Measurements from ENCODE around the gene CRYM.
"Not testable (repeated sequence)": the region's sequence is repeated elsewhere in the genome, so short reads cannot be mapped to it uniquely, and the experiment has no call there.

CRYM gene

DNA sequence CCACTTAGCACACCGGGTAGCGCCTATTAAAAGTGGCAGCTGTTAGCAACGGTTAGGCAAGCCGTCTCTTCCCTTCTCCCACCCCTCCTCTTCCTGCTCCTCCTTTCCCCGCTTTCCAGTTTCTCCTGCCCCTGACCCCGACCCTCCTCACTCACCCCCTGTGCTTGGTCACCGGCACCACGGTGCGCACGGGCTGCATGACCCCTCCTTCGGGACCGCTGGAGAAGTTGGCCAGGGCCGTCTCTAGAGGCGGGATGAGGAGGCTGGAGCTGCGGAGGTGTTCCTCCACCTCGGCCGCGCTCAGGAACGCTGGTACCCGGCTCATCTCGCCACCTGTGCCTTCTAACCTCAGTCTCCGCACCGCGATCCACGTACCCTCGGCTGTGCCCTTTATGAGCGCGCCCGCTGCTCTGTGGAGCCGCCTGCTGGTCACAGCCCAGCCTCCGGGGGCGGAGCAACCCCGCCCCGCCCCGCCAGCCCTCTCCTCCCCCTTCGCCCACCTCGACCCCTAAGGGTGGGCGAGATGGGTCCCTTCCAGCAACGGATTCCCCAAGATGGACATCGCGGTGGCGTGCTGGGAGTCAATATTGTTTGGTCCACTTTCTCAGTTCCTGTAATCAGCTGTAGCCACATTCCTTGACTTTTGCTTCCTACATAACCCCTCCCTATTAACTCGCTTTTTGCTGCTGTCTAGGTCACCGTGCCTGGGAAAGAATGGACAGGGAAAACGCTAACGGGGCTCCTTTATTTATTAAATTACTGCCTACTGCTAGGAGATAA, at the start of gene CRYM:
CRYM (minus strand) TSS at position 364 of the 780 bp plus-strand sequence; CDS start at position 325, 39 bp downstream.
- DNase-seq: peak; percentile 89

- no peak for DNase-seq
Measured at GRCh38 chr16:21327046-21327445, 49.0 kb upstream of the CRYM start.

DNA sequence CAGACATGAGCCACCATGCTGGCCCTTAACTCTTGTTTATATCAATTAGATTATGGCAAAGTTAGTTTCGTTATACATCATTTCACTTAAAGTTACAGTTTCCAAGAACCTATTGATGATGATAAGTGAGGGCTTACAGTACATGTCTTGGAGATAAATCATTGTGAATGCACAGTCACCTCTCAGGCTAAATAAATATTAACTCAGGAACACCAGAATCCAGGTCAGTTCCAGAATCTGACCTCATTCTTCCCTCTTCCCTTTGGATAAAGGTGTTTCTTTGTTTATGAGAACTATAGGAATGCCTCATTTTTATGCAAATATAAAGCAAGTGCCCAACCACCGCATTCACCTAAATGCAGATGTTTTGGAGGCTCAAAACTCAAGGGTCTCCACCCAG, 48.4 kb upstream of the CRYM start:
- peak; percentile 20 for DNase-seq

- DNase-seq: no peak
Measured at GRCh38 chr16:21324267-21324666, 46.2 kb upstream of the CRYM start.

GRCh38 chr16:21322251-21322650, 44.2 kb upstream of the CRYM start:
- DNase-seq: not testable (repeated sequence)

GRCh38 chr16:21321736-21322135, 43.6 kb upstream of the CRYM start:
- no peak for DNase-seq

GRCh38 chr16:21314339-21314738, 36.2 kb upstream of the CRYM start:
- no peak for DNase-seq

DNA sequence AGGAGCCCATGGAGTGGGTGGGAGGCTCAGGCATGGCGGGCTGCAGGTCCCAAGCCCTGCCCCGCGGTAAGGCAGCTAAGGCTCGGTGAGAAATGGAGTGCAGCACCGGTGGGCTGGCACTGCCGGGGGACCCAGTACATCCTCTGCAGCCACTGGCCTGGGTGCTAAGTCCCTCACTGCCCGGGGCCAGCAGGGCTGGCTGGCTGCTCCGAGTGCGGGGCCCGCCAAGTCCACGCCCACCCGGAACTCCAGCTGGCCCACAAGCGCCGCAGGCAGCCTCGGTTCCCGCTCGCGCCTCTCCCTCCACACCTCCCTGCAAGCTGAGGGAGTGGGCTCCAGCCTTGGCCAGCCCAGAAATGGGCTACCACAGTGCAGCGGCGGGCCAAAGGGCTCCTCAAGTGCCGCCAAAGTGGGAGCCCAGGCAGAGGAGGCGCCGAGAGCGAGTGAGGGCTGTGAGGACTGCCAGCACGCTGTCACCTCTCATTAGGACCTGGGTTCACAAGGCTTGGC, 34.8 kb upstream of the CRYM start:
- not testable (repeated sequence) for DNase-seq

GRCh38 chr16:21312046-21312445, 34.0 kb upstream of the CRYM start:
- DNase-seq: not testable (repeated sequence)

DNA sequence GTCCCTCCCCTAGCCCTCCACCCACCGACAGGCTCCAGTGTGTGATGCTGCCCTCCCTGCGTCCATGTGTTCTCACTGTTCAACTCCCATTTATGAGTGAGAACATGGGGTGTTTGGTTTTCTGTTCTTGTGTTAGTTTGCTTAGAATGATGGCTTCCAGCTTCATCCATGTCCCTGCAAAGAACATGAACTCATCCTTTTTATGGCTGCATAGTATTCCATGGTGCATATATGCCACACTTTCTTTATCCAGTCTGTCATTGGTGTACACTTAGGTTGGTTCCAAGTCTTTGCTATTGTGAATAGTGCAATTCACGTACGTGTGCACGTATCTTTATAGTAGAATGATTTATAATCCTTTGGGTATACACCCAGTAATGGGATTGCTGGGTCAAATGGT, 28.6 kb upstream of the CRYM start:
- DNase-seq: not testable (repeated sequence)

GRCh38 chr16:21302898-21303528, 24.9 kb upstream of the CRYM start:
- peak; percentile 39 for DNase-seq

GRCh38 chr16:21302454-21302853, 24.4 kb upstream of the CRYM start:
- peak; percentile 50 for DNase-seq

GRCh38 chr16:21301895-21302291, 23.8 kb upstream of the CRYM start:
- DNase-seq: peak; percentile 54

- peak; percentile 93 for DNase-seq
Measured at GRCh38 chr16:21301168-21301894, 23.2 kb upstream of the CRYM start.

DNA sequence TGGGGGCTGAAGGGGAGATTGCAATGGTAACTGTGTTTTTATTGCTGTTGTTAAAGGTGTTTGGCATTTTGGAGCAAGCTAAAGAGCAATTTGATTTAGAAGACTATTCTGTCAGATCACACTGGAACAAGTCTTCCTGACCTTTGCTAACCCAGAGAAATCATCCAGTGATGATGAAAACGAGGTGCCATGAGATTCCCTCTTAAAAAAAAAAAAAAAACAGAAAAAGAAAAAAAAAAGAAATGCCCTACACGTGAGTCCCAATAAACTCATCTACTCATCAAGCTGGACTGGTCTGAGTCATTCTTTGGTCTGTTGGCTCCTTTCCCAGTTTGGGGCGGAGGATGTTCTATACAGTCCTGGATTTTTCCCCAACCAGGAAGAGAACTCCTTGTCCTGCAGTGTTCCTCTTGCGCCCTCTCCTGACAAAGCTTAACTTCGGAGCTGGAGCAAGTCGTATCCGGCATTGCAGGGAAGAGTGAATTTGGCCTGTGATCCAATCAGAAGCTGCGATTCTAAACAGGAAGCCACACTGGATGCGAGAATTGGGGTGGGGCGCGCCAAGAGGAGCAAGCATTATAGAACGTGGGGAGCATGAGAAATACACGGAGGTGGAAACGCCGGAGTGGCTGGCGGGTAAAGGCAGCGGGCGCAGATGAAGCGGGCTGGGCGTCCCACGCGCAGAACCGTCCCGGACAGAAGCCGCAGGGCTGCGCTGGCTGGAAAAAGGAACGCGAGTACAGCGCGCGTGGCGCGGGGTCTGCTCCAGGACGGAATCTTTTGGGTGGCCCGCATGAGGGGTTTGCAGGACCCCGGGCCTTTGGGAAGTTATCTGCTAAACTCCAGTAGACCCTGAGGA, 22.4 kb upstream of the CRYM start:
- DNase-seq: peak; percentile 99

DNA sequence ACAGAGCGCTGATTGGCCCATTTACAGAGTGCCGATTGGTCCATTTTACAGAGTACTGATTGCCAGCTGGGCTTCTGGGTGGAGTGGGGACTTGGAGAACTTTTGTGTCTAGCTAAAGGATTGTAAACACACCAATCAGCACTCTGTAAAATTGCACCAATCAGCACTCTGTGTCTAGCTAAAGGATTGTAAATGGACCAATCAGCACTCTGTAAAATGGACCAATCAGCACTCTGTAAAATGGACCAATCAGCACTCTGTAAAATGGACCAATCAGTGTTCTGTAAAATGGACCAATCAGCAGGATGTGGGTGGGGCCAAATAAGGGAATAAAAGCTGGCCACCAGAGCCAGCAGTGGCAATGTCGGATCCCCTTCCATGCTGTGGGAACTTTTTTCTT, 11.7 kb upstream of the CRYM start:
- DNase-seq: not testable (repeated sequence)

DNA sequence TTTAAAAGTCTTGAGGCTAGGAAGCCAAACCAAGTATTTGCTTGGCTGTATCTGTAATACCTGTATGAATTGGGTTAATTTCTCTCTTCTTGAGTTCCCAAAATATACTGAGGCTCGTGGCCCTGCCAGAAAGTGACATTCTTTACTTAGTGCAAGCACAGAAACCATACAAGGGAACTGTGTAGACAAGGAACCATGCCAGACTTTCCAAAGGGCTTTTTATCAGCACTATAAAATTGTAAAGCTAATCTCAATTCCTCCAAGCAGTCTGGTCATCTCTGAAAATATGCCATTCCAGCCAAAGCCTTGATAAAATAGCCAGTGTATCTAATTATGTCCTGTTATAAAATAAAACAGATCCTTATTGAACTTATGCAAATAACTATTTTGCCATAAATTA, 7.2 kb upstream of the CRYM start:
- no peak for DNase-seq

- DNase-seq: no peak
Measured at GRCh38 chr16:21284414-21284813, 6.3 kb upstream of the CRYM start.

GRCh38 chr16:21283521-21284289, 5.6 kb upstream of the CRYM start:
- DNase-seq: peak; percentile 51

GRCh38 chr16:21281698-21282389, 3.8 kb upstream of the CRYM start:
- no peak for DNase-seq

DNA sequence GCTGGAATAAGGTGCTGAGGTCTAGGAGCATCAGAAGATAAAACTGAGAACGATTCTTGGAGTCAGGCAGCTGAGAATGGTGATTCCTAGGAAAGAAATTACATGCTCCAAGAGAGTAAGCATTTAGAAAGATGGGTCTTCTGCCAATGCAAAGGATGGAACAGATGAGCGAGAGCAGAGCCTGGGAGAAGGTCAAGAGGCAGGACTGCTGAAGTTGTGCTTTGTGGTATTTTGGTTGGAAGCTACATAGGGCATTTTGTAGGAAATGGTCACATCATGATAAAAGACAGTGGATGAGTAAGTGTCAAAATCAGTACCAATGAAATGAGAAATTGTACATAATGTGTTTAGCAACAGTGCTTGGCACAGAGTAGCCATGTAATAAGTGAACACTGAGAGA, 1.4 kb upstream of the CRYM start:
- no peak for DNase-seq

Data from DMS53 (cell line).